Stimulated activated CD4-positive, alpha-beta T cell treated with anti-CD3 and anti-CD28 coated beads, Interleukin-1b, Interleukin-23, amount 100 ng/mL, for 1 hour (primary cell): ENCODE measurements around the gene METTL9.
"Not testable (repeated sequence)": the region's sequence is repeated elsewhere in the genome, so short reads cannot be mapped to it uniquely, and the experiment has no call there.

Experiments used
- DNase-seq, 2 donors: peaks; one replicate each; pipeline ENCODE4 v3.0.0-alpha.2; 2020; ENCODE audit warnings: low read depth in 2 of 2

The METTL9 gene

DNA sequence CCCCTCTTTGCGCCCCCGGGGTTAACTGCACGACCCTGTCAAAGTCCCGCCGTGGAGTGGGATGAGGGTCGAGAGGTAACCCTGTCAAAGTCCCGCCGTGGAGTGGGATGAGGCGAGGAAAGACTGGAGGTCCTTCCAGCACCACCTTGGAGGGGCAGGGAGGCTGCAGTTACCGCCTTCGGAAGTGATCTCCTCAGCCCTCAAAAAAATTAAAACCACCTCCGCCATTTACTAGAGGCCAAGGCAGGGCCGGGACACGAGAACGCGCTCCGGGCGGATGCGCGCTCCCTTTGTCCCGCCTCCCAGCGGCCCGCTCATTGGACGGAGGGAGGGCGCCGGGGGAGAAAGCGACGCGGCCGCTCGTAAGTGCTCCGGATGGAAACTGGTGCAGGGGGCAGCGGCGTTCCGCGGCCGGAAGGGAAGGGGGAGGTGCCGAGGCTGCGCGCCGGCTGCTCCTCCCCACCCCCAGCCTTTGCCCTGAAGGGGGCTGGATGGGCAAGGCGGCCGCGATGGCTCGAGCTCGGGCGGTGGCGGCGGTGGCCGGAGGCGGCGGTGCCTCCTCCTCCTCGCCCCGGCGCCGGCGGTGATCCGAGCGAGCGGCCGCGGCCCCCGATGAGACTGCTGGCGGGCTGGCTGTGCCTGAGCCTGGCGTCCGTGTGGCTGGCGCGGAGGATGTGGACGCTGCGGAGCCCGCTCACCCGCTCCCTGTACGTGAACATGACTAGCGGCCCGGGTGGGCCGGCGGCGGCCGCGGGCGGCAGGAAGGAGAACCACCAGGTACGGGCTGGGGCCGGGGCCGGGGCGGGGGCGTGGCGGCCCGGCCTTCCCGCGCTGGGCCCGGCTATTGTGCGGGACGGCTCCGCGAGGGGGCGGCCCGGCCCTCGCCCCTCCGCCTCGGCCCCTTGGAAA, at the start of gene METTL9:
Gene METTL9 (plus strand): TSS at position 456 of the 909 bp plus-strand sequence. CDS start 157 bp downstream, at position 613.
- DNase-seq: peak; percentile 84 to 85

DNA sequence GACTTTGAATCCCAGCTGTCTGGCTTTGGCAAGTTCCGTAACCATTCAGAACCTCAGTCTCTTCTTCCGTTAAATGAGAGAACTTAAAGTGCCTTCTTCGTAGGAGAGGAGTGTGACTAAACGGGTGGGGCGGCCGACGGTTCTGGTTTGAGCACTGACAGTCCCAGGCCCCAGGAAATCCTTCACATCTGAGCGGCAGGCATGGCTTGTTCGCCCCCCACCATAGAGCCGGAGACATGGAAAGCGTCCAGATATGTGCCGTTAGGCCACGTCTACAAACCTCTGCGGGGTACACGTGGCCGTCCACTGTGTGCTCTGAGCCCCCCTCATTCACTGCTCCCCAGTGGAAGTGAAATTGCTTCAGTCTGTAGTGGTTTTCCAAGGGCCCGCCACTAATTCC, 49.4 kb upstream of the METTL9 start:
- DNase-seq: not testable (repeated sequence)

DNA sequence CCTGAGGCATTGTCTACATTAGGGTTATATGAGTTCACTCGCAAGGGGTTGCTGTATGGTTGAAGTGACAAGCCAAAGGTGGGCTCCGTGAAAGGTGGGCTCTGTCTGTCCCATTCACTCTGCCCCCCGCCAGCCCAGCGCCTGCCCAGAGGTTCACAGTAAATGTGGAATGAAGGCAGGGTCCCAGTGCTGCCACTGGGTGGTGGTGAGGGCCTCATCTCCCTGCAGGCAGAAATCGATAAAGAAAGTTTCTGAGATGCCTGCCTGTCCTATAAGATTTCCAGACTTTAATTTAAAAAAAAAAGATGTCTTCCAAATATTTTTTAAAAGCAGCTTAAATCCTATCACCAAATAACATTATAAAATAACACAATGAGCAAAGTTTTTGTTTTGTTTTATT, 48.9 kb upstream of the METTL9 start:
- DNase-seq: not testable (repeated sequence)

- DNase-seq: not testable (repeated sequence)
Measured at GRCh38 chr16:21551076-21551475, 48.3 kb upstream of the METTL9 start.

- DNase-seq: not testable (repeated sequence)
Measured at GRCh38 chr16:21551600-21551999, 47.8 kb upstream of the METTL9 start.

- DNase-seq: not testable (repeated sequence)
Measured at GRCh38 chr16:21553481-21554296, 45.7 kb upstream of the METTL9 start.

DNA sequence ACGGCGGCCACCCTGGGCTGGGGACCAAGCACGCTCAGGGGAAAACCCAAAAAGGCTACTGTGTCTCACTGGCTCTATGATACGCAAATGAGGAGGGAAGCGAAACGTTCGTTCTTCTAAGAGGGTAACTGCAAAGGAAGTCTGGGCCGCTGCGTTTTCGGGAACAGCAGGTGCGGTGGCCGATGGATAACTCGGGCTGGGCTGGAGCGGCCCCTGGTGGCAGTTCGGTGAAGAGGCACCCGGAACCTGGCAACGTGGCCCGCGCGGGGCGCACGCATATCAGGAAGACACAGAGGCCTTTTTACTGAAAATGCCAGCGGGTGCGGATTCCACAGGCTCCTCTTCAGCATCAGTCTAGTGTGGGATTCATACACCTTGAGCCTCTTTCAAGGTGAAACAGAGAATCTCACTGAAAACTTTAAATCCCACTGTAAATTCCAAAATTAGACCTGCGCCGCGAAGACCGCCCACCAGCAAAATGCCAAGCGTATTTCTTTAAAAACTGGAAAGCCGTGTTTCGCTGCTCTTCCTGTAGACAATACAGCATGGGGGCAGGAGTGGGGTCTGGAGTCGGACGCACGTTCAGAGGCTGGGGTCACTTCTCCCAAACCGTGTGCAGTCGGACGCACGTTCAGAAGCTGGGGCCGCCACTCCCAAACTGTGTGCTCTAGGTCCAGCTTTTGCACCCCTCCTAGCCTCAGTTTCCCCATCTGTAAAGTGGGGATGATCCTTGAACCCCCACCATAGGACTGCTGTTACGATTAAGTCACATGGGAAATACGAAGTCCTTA, 44.4 kb upstream of the METTL9 start:
- DNase-seq: peak; percentile 71 to 87

DNA sequence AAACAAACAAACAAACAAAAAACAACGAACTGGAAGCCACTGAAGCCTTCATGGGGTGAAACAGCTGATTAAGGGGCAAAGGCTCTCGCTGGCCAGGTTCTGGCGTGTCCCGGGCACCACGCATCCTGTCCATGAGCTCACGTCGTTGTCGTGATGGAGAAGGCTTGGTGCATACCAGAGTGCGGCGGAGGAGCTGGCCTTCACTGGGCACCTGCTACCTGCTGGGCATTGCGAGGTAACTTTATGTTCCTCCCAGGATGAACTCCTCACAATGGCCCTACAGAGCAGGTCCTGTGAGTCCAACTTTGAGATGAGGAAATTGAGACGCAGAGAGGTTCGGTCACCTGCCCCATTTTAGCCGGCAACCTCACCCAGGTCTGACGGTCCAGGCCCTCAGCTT, 43.8 kb upstream of the METTL9 start:
- DNase-seq: not testable (repeated sequence)

GRCh38 chr16:21556026-21556595, 43.3 kb upstream of the METTL9 start:
- not testable (repeated sequence) for DNase-seq

GRCh38 chr16:21556651-21557241, 42.6 kb upstream of the METTL9 start:
- not testable (repeated sequence) for DNase-seq

DNA sequence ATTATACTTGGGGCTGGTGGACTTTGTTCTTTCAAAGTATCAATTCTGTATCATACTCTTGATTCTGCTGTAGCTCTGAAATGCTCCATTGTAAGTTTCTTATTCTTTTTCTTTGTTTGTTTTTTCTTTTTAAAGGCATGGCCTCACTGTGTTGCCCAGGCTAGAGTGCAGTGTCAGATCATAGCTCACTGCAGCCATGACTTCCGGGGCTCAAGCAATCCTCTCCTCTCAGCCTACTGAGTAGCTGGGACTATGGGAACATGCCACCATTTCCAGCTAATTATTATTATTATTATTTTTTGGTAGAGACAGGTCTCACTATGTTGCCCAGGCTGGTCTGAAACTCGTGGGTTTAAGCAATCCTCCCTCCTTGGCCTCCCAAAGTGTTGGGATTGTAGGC, 38.9 kb upstream of the METTL9 start:
- DNase-seq: no peak

DNA sequence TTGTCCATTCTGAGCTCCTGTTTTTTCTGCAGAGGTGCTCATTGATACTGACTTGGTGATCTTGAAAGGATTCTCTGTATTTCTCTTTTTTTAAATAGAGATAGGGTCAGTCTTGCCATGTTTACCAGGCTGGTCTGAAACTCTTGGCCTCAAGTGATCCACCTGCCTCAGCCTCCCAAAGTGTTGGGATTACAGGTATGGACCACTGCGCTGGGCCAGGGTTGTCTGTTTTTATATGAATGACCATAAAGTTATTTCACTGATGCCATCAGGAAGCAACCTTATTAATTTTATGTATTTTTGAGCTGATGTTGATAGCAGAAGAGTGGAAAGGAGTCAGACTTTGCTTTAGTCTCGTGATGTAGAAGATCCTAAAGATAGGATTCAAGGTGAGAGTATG, 35.7 kb upstream of the METTL9 start:
- no peak for DNase-seq

- not testable (repeated sequence) for DNase-seq
Measured at GRCh38 chr16:21564367-21564766, 35.0 kb upstream of the METTL9 start.

- DNase-seq: no peak
Measured at GRCh38 chr16:21565507-21565860, 33.9 kb upstream of the METTL9 start.

DNA sequence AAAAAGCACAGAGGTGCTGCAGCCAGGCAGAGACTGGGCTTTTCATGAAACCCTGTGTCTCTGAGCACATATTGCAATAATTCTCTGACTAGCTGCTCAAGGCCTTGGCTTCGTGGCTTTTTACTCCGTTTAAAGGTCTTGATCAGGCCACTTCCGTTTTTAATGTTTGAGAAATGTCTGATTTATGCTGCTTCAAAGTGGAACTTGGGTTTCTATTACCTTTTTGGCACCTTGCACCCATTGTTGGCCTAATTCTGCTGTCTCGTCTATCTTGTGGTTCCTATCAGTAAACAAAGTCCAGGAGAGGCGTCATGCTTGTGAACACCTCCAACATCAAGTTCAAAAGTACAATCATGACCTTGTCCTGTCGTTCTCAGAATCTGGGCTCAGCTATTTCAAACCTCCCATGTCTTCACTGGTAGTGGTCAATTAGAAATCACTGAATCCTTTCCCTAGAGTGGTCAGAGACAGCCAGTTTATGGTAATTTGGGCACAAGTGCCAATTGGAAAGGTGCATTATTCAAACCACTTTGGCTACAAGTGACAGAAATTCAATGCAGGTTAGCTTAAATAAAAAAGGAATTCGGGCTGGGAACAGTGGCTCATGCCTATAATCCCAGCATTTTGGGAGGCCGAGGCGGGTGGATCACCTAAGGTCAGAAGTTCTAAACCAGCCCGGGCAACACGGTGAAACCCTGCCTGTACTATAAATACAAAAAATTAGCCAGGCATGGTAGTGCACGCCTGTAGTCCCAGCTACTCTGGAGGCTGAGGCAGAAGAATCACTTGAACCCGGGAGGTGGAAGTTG, 33.3 kb upstream of the METTL9 start:
- DNase-seq: no peak

DNA sequence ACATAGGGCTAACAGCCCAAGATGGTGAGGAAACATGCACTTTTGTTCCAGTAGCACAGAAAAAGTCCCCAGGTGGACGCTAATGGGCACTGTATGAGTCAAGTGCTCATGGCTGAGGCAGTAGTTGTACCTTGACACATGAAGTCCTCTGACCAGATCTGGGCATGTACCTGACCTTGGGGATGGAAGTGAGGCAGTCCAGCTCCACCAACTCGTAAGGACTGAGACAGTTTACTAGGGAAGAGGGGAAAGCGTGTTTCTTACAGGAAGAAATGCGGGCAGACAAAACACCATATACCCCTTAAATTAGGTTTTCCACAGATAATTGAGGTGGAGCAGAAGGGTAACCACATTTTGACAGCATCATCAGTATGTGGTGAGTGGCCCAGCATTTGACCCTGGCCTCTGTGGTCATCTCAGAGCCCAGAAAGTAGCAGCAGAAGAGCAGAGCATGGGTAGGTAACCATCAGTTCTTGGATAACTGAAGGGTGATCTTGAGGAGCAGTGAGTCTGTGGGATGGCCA, 32.4 kb upstream of the METTL9 start:
- DNase-seq: no peak

DNA sequence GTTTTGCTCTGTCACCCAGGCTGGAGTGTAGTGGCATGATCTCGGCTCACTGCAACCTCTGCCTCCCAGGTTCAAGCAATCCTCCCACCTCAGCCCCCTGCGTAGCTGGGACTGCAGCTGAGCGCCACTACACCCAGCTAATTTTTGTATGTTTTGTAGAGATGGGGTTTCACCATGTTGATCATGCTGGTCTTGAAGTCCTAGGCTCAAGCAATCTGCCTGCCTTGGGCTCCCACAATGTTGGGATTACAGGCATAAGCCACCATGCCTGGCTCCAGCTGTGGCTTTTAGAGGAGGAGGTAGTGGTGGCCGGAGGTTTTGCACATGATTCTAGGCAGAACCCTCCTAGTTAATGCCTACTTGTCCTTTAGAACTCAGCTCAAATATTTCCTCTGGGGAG, 31.9 kb upstream of the METTL9 start:
- DNase-seq: not testable (repeated sequence)

GRCh38 chr16:21568502-21569189, 30.7 kb upstream of the METTL9 start:
- no peak for DNase-seq

DNA sequence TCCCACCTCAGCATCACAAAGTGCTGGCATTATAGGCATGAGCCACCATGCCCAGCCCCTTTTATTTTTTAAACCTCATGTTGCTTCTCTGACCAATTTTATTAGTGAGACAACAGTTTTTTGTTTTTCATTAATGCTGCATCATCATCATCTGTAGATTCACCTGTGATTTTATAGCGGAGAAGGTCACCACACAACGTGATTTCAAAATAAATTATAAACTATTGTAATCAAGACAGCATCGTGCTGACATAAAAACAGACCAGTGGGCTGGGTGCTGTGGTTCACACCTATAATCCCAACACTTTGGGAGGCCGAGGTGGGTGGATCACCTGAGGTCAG, 28.7 kb upstream of the METTL9 start:
- DNase-seq: no peak
